HepG2 (cell line): ENCODE measurements around the gene CDH2. TPM values are rescaled to one million over a fixed set of nuclear protein-coding genes. Genes with fewer than 3 reads are reported as not detected.

Experiments used
- HHEX ChIP-seq: IDR thresholded peaks from 2 replicates; pipeline ENCODE4 v1.6.1; 2016; ENCODE audit warnings: control low read depth
- HOXA3 ChIP-seq: sonication (generic); formaldehyde crosslinking; IDR thresholded peaks from 2 replicates; pipeline ENCODE4 v1.5.0; 2020; ENCODE audit warnings: missing genetic modification reagents
- MIER2 ChIP-seq: IDR thresholded peaks from 2 replicates; pipeline ENCODE4 v1.6.1; 2016; ENCODE audit warnings: missing biosample characterization, missing genetic modification reagents
- NFKBIZ ChIP-seq: IDR thresholded peaks from 2 replicates; pipeline ENCODE4 v1.6.1; 2018; ENCODE audit warnings: missing genetic modification reagents, missing compliant biosample characterization
- PHF5A ChIP-seq: IDR thresholded peaks from one replicate; pipeline ENCODE4 v1.6.1; 2018; ENCODE audit warnings: low read depth, missing genetic modification reagents; ENCODE audit not compliant: unreplicated experiment
- RFX1 ChIP-seq: fragments of 450-650 bp; IDR thresholded peaks from 2 replicates; pipeline ENCODE4 v1.6.1; 2017
- SIX1 ChIP-seq: sonication (generic); formaldehyde crosslinking; IDR thresholded peaks from 2 replicates; pipeline ENCODE4 v1.4.0; 2020; ENCODE audit warnings: missing genetic modification reagents, borderline replicate concordance
- SMARCE1 ChIP-seq: fragments of 450-650 bp; IDR thresholded peaks from 2 replicates; pipeline ENCODE4 v1.6.1; 2017; ENCODE audit warnings: borderline replicate concordance
- SP5 ChIP-seq: IDR thresholded peaks from 2 replicates; pipeline ENCODE4 v1.6.1; 2016; ENCODE audit warnings: low read depth, borderline replicate concordance
- SPEN ChIP-seq: sonication (generic); formaldehyde crosslinking; IDR thresholded peaks from 2 replicates; pipeline ENCODE4 v1.5.1; 2020; ENCODE audit warnings: low read depth, mild to moderate bottlenecking, missing genetic modification reagents
- TAF15 ChIP-seq: fragments of 200-400 bp; formaldehyde crosslinking; IDR thresholded peaks from one replicate; pipeline ENCODE4 v1.6.1; 2018; ENCODE audit warnings: mild to moderate bottlenecking, low read depth, low read length; ENCODE audit not compliant: poor library complexity, severe bottlenecking
- THAP11 ChIP-seq: IDR thresholded peaks from 2 replicates; pipeline ENCODE4 v1.6.1; 2016; ENCODE audit warnings: missing biosample characterization, missing genetic modification reagents
- WIZ ChIP-seq: sonication (generic); formaldehyde crosslinking; IDR thresholded peaks from 2 replicates; pipeline ENCODE4 v1.5.1; 2020; ENCODE audit warnings: mild to moderate bottlenecking, missing genetic modification reagents
- ZNF367 ChIP-seq: sonication (generic); formaldehyde crosslinking; IDR thresholded peaks from 2 replicates; pipeline ENCODE4 v1.4.0; 2020; ENCODE audit warnings: missing genetic modification reagents, borderline replicate concordance
- ZNF484 ChIP-seq: sonication (generic); formaldehyde crosslinking; IDR thresholded peaks from 2 replicates; pipeline ENCODE4 v1.5.1; 2020; ENCODE audit warnings: mild to moderate bottlenecking, low read depth, missing genetic modification reagents, borderline replicate concordance
- polyA plus RNA-seq, 8 experiments: library from polyadenylated mRNA; depleted of rRNA in 3 of 8; stranded (reverse) in 7 of 8; unstranded in 1 of 8; fragments of >200 nt; fragmentation: Illumina TruSeq in 4 of 8; extraction: Trizol in 4 of 8; gene quantifications; 2 replicates each; pipeline versions ENCODE4 v1.2.1 to v1.2.3, GENCODE V29; 2011 to 2016; ENCODE audit warnings: low read depth in 4 of 8, missing spikeins in 1 of 8, mixed read lengths in 1 of 8; ENCODE audit not compliant: insufficient read depth in 1 of 8
- total RNA-seq, 5 experiments: library from RNA; depleted of rRNA; stranded (reverse); fragments of >200 nt; fragmentation: Illumina TruSeq; extraction: Trizol; gene quantifications; 2 replicates each; pipeline ENCODE4 v1.2.3, GENCODE V29; 2016; ENCODE audit warnings: low read depth in 1 of 5
- TF ChIP-seq, protein P1 (sequence below): sonication (generic); formaldehyde crosslinking; IDR thresholded peaks from 2 replicates; pipeline ENCODE4 v1.4.0; 2020; ENCODE audit warnings: mild to moderate bottlenecking, missing genetic modification reagents
- TF ChIP-seq, protein P2 (sequence below): sonication (generic); formaldehyde crosslinking; IDR thresholded peaks from 2 replicates; pipeline ENCODE4 v1.5.0; 2020; ENCODE audit warnings: mild to moderate bottlenecking, missing genetic modification reagents
- TF ChIP-seq, protein P3 (sequence below): sonication (generic); formaldehyde crosslinking; conservative IDR thresholded peaks from 2 replicates; pipeline ENCODE4 v1.4.0; 2020; ENCODE audit warnings: mild to moderate bottlenecking, missing genetic modification reagents, moderate library complexity
- TF ChIP-seq, protein P4 (sequence below): sonication (generic); formaldehyde crosslinking; IDR thresholded peaks from 2 replicates; pipeline ENCODE4 v1.5.0; 2020; ENCODE audit warnings: missing genetic modification reagents
- TF ChIP-seq, protein P5 (sequence below): sonication (generic); formaldehyde crosslinking; IDR thresholded peaks from 2 replicates; pipeline ENCODE4 v1.4.0; 2020; ENCODE audit warnings: missing genetic modification reagents

CDH2 gene
- total and polyA plus RNA-seq, 2 of the 13 experiments (the other 11 are each of a cell fraction or from before 2014, with no cell fraction given): 18.6 to 36.1 TPM

DNA sequence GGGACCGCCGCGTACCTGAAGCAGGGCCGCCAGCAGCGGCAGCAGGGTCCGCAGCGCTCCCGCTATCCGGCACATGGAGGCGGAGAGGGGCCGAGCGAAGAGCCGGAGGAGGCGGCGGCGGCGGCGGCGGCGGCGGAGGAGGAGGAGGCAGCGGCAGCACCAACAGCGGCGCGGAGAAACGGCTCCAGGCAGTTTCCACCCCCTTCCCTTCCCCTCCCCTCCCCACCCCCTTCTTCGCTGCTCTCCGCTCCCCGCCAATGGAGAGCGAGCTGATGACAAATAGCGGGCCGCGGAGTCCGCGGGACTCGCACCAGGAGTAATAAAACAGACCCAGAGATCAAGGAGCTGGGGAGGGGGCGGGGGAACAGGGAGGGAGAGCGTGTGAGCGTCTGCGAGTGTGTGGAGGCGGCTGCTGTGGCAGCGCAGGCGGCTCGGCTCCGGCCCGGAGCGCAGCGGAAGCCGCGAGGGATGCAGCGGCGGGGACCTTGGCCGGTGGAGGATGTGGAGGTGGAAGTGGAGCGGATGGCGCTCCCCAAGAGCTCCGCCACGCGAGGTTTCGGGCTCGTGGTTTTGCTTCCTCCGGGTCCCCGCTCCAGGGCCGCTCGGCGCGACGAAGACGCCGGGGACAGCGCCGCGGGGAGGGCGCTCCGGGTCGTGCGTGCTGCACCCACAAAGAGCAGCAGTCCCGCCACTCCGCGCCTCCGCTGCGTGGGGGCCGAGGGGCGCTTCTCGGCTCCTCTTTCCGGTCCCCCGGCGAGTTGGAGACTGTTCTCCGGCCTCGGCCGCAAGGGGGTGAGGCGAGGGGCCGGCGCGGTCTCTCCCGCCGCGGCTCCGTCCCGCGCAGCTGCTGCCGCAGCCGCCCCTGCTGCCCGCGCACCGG lies at the start of gene CDH2 (continued):
- TF ChIP-seq, protein P1, sequence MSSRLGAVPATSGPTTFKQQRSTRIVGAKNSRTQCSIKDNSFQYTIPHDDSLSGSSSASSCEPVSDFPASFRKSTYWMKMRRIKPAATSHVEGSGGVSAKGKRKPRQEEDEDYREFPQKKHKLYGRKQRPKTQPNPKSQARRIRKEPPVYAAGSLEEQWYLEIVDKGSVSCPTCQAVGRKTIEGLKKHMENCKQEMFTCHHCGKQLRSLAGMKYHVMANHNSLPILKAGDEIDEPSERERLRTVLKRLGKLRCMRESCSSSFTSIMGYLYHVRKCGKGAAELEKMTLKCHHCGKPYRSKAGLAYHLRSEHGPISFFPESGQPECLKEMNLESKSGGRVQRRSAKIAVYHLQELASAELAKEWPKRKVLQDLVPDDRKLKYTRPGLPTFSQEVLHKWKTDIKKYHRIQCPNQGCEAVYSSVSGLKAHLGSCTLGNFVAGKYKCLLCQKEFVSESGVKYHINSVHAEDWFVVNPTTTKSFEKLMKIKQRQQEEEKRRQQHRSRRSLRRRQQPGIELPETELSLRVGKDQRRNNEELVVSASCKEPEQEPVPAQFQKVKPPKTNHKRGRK: no peak
- TF ChIP-seq THAP11 (CRISPR knock-in tag) (no peak), MIER2 (no peak), SP5 (no peak), SMARCE1 (no peak), SIX1 (CRISPR knock-in tag) (no peak), PHF5A (CRISPR knock-in tag) (no peak), HHEX (CRISPR knock-in tag) (no peak), TAF15 (no peak), SPEN (peak; percentile 16; the same call in 1 of the 2 replicates), NFKBIZ (no peak), RFX1 (no peak), ZNF367 (no peak), WIZ (CRISPR knock-in tag) (no peak), HOXA3 (CRISPR knock-in tag) (no peak), ZNF484 (no peak)
- TF ChIP-seq, protein P2, sequence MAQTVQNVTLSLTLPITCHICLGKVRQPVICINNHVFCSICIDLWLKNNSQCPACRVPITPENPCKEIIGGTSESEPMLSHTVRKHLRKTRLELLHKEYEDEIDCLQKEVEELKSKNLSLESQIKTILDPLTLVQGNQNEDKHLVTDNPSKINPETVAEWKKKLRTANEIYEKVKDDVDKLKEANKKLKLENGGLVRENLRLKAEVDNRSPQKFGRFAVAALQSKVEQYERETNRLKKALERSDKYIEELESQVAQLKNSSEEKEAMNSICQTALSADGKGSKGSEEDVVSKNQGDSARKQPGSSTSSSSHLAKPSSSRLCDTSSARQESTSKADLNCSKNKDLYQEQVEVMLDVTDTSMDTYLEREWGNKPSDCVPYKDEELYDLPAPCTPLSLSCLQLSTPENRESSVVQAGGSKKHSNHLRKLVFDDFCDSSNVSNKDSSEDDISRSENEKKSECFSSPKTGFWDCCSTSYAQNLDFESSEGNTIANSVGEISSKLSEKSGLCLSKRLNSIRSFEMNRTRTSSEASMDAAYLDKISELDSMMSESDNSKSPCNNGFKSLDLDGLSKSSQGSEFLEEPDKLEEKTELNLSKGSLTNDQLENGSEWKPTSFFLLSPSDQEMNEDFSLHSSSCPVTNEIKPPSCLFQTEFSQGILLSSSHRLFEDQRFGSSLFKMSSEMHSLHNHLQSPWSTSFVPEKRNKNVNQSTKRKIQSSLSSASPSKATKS (CRISPR knock-in tag): no peak
- TF ChIP-seq, protein P3, sequence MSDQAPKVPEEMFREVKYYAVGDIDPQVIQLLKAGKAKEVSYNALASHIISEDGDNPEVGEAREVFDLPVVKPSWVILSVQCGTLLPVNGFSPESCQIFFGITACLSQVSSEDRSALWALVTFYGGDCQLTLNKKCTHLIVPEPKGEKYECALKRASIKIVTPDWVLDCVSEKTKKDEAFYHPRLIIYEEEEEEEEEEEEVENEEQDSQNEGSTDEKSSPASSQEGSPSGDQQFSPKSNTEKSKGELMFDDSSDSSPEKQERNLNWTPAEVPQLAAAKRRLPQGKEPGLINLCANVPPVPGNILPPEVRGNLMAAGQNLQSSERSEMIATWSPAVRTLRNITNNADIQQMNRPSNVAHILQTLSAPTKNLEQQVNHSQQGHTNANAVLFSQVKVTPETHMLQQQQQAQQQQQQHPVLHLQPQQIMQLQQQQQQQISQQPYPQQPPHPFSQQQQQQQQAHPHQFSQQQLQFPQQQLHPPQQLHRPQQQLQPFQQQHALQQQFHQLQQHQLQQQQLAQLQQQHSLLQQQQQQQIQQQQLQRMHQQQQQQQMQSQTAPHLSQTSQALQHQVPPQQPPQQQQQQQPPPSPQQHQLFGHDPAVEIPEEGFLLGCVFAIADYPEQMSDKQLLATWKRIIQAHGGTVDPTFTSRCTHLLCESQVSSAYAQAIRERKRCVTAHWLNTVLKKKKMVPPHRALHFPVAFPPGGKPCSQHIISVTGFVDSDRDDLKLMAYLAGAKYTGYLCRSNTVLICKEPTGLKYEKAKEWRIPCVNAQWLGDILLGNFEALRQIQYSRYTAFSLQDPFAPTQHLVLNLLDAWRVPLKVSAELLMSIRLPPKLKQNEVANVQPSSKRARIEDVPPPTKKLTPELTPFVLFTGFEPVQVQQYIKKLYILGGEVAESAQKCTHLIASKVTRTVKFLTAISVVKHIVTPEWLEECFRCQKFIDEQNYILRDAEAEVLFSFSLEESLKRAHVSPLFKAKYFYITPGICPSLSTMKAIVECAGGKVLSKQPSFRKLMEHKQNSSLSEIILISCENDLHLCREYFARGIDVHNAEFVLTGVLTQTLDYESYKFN (CRISPR knock-in tag): no peak
- TF ChIP-seq, protein P4, sequence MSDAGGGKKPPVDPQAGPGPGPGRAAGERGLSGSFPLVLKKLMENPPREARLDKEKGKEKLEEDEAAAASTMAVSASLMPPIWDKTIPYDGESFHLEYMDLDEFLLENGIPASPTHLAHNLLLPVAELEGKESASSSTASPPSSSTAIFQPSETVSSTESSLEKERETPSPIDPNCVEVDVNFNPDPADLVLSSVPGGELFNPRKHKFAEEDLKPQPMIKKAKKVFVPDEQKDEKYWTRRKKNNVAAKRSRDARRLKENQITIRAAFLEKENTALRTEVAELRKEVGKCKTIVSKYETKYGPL (CRISPR knock-in tag): no peak
- TF ChIP-seq, protein P5, sequence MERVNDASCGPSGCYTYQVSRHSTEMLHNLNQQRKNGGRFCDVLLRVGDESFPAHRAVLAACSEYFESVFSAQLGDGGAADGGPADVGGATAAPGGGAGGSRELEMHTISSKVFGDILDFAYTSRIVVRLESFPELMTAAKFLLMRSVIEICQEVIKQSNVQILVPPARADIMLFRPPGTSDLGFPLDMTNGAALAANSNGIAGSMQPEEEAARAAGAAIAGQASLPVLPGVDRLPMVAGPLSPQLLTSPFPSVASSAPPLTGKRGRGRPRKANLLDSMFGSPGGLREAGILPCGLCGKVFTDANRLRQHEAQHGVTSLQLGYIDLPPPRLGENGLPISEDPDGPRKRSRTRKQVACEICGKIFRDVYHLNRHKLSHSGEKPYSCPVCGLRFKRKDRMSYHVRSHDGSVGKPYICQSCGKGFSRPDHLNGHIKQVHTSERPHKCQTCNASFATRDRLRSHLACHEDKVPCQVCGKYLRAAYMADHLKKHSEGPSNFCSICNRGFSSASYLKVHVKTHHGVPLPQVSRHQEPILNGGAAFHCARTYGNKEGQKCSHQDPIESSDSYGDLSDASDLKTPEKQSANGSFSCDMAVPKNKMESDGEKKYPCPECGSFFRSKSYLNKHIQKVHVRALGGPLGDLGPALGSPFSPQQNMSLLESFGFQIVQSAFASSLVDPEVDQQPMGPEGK (CRISPR knock-in tag): peak; percentile 31; the same call in 1 of the 2 replicates
